ENCODE data around the gene CKB. TPM values are rescaled to one million over a fixed set of nuclear protein-coding genes. Genes with fewer than 3 reads are reported as not detected.

CKB gene
- total and polyA plus RNA-seq, 2 donors: 121 to 1,521 TPM

GRCh38 chr14:103499709-103500108 lies 22.9 kb downstream of the CKB start:
- no peak for DNase-seq (ENCODE audit: extremely low spot score)
- Histone ChIP-seq H3K4me3 (ENCODE audit: low read depth, low read length) (no peak overlapping the region), H3K27ac (ENCODE audit: low read depth) (no peak overlapping the region), H3K36me3 (ENCODE audit: insufficient read depth) (peaks cover 4% of the 10 kb centered on the region), H3K4me1 (ENCODE audit: insufficient read depth) (no peaks in the 10 kb centered on the region)
- 73% methylated on average over 10 of the region's 10 CpGs for WGBS

- no peak for DNase-seq (ENCODE audit: extremely low spot score)
- Histone ChIP-seq H3K4me1 (ENCODE audit: insufficient read depth) (no peaks in the 10 kb centered on the region), H3K4me3 (ENCODE audit: low read depth, low read length) (no peak overlapping the region), H3K36me3 (ENCODE audit: insufficient read depth) (peaks cover 9% of the 10 kb centered on the region), H3K27ac (ENCODE audit: low read depth) (no peak overlapping the region)
- WGBS: 44% methylated on average over 1 of the region's 1 CpG
Observed at GRCh38 chr14:103496776-103497175, 25.9 kb downstream of the CKB start.

- Histone ChIP-seq H3K4me3 (ENCODE audit: low read depth, low read length) (no peak overlapping the region), H3K36me3 (ENCODE audit: insufficient read depth) (peaks cover 9% of the 10 kb centered on the region), H3K27ac (ENCODE audit: low read depth) (no peak overlapping the region), H3K4me1 (ENCODE audit: insufficient read depth) (no peaks in the 10 kb centered on the region)
- 78% methylated on average over 2 of the region's 2 CpGs for WGBS
- no peak for DNase-seq (ENCODE audit: extremely low spot score)
Observed at GRCh38 chr14:103495854-103496253, 26.8 kb downstream of the CKB start.

GRCh38 chr14:103492156-103492925 lies 30.3 kb downstream of the CKB start:
- WGBS: 79% methylated on average over 6 of the region's 6 CpGs
- Histone ChIP-seq H3K36me3 (ENCODE audit: insufficient read depth) (peaks cover 9% of the 10 kb centered on the region), H3K4me3 (ENCODE audit: low read depth, low read length) (no peak overlapping the region), H3K27ac (ENCODE audit: low read depth) (no peak overlapping the region), H3K4me1 (ENCODE audit: insufficient read depth) (no peaks in the 10 kb centered on the region)
- DNase-seq (ENCODE audit: extremely low spot score): no peak

- WGBS: 91% methylated on average over 10 of the region's 10 CpGs
- H3K27ac ChIP-seq (ENCODE audit: low read depth): no peak overlapping the region
- no peak overlapping the region for H3K4me3 ChIP-seq (ENCODE audit: low read depth, low read length)
- peaks cover 9% of the 10 kb centered on the region for H3K36me3 ChIP-seq (ENCODE audit: insufficient read depth)
- H3K4me1 ChIP-seq (ENCODE audit: insufficient read depth): no peaks in the 10 kb centered on the region
- no peak for DNase-seq (ENCODE audit: extremely low spot score)
Observed at GRCh38 chr14:103491691-103492090, 30.9 kb downstream of the CKB start.

GRCh38 chr14:103489621-103490020 lies 33.0 kb downstream of the CKB start:
- Histone ChIP-seq H3K27ac (ENCODE audit: low read depth) (no peak overlapping the region), H3K36me3 (ENCODE audit: insufficient read depth) (peaks cover 7% of the 10 kb centered on the region), H3K4me1 (ENCODE audit: insufficient read depth) (no peaks in the 10 kb centered on the region), H3K4me3 (ENCODE audit: low read depth, low read length) (no peak overlapping the region)
- WGBS: 91% methylated on average over 2 of the region's 2 CpGs
- DNase-seq (ENCODE audit: extremely low spot score): no peak

GRCh38 chr14:103488960-103489359 lies 33.7 kb downstream of the CKB start:
- peaks cover 7% of the 10 kb centered on the region for H3K36me3 ChIP-seq (ENCODE audit: insufficient read depth)
- DNase-seq (ENCODE audit: extremely low spot score): no peak
- WGBS: 83% methylated on average over 2 of the region's 2 CpGs

GRCh38 chr14:103488071-103488470 lies 34.6 kb downstream of the CKB start:
- Histone ChIP-seq H3K4me1 (ENCODE audit: insufficient read depth) (no peaks in the 10 kb centered on the region), H3K4me3 (ENCODE audit: low read depth, low read length) (no peak overlapping the region), H3K27ac (ENCODE audit: low read depth) (no peak overlapping the region), H3K36me3 (ENCODE audit: insufficient read depth) (peaks cover 9% of the 10 kb centered on the region)
- 89% methylated on average over 6 of the region's 6 CpGs for WGBS
- DNase-seq (ENCODE audit: extremely low spot score): no peak

More at GRCh38 chr14:103488960-103489359, 33.7 kb downstream of the CKB start:
- Histone ChIP-seq H3K4me3 (ENCODE audit: low read depth, low read length) (no peak overlapping the region), H3K4me1 (ENCODE audit: insufficient read depth) (no peaks in the 10 kb centered on the region), H3K27ac (ENCODE audit: low read depth) (no peak overlapping the region)

- Histone ChIP-seq H3K4me3 (ENCODE audit: low read depth, low read length) (no peak overlapping the region), H3K36me3 (ENCODE audit: insufficient read depth) (peaks cover 2% of the 10 kb centered on the region), H3K27ac (ENCODE audit: low read depth) (no peak overlapping the region), H3K4me1 (ENCODE audit: insufficient read depth) (no peaks in the 10 kb centered on the region)
- no peak for DNase-seq (ENCODE audit: extremely low spot score)
- 95% methylated on average over 2 of the region's 2 CpGs for WGBS
Observed at GRCh38 chr14:103485504-103485903, 37.1 kb downstream of the CKB start.

- no peaks in the 10 kb centered on the region for H3K4me1 ChIP-seq (ENCODE audit: insufficient read depth)
- H3K4me3 ChIP-seq (ENCODE audit: low read depth, low read length): no peak overlapping the region
- DNase-seq (ENCODE audit: extremely low spot score): no peak
- H3K27ac ChIP-seq (ENCODE audit: low read depth): no peak overlapping the region
- WGBS: 47% methylated on average over 5 of the region's 5 CpGs
- H3K36me3 ChIP-seq (ENCODE audit: insufficient read depth): peaks cover 2% of the 10 kb centered on the region
Observed at GRCh38 chr14:103483600-103483999, 39.0 kb downstream of the CKB start.

- no peak for DNase-seq (ENCODE audit: extremely low spot score)
- 85% methylated on average over 3 of the region's 3 CpGs for WGBS
Observed at GRCh38 chr14:103480595-103480994, 42.0 kb downstream of the CKB start.

GRCh38 chr14:103476631-103477030 lies 46.0 kb downstream of the CKB start:
- Histone ChIP-seq H3K4me3 (ENCODE audit: low read depth, low read length) (no peak overlapping the region), H3K4me1 (ENCODE audit: insufficient read depth) (no peaks in the 10 kb centered on the region), H3K27ac (ENCODE audit: low read depth) (no peak overlapping the region), H3K36me3 (ENCODE audit: insufficient read depth) (peaks cover 6% of the 10 kb centered on the region)
- WGBS: 66% methylated on average over 5 of the region's 5 CpGs
- no peak for DNase-seq (ENCODE audit: extremely low spot score)

More at GRCh38 chr14:103480595-103480994, 42.0 kb downstream of the CKB start:
- Histone ChIP-seq H3K36me3 (ENCODE audit: insufficient read depth) (peaks cover 8% of the 10 kb centered on the region), H3K27ac (ENCODE audit: low read depth) (no peak overlapping the region), H3K4me3 (ENCODE audit: low read depth, low read length) (no peak overlapping the region), H3K4me1 (ENCODE audit: insufficient read depth) (no peaks in the 10 kb centered on the region)

- Histone ChIP-seq H3K4me3 (ENCODE audit: low read depth, low read length) (no peak overlapping the region), H3K4me1 (ENCODE audit: insufficient read depth) (no peaks in the 10 kb centered on the region), H3K36me3 (ENCODE audit: insufficient read depth) (peaks cover 6% of the 10 kb centered on the region), H3K27ac (ENCODE audit: low read depth) (no peak overlapping the region)
- 93% methylated on average over 3 of the region's 3 CpGs for WGBS
- DNase-seq (ENCODE audit: extremely low spot score): no peak
Observed at GRCh38 chr14:103476065-103476464, 46.6 kb downstream of the CKB start.

- no peak for DNase-seq (ENCODE audit: extremely low spot score)
- Histone ChIP-seq H3K27ac (ENCODE audit: low read depth) (no peak overlapping the region), H3K4me3 (ENCODE audit: low read depth, low read length) (no peak overlapping the region), H3K4me1 (ENCODE audit: insufficient read depth) (no peaks in the 10 kb centered on the region), H3K36me3 (ENCODE audit: insufficient read depth) (peaks cover 11% of the 10 kb centered on the region)
- WGBS: 92% methylated on average over 5 of the region's 5 CpGs
Observed at GRCh38 chr14:103474893-103475292, 47.7 kb downstream of the CKB start.
